Hepatocyte (in vitro differentiated cells): ENCODE results near the gene PSMF1.

Experiments used
- EZH2 ChIP-seq: fragments of 200-600 bp; sonication (generic); IDR thresholded peaks from 2 replicates; pipeline ENCODE4 v1.6.1; 2016; ENCODE audit warnings: antibody characterized with exemption, mild to moderate bottlenecking, borderline replicate concordance
- EZH2phosphoT487 ChIP-seq: fragments of 200-600 bp; sonication (generic); IDR thresholded peaks from one replicate; pipeline ENCODE4 v1.6.1; 2018; ENCODE audit warnings: antibody characterized with exemption, mild to moderate bottlenecking, low read depth, moderate library complexity; ENCODE audit not compliant: unreplicated experiment, severe bottlenecking
- TF ChIP-seq, protein P1 (sequence below): fragments of 200-600 bp; sonication (generic); IDR thresholded peaks from 2 replicates; pipeline ENCODE4 v1.5.1; 2016; ENCODE audit warnings: antibody characterized with exemption, mild to moderate bottlenecking; ENCODE audit not compliant: poor library complexity

DNA sequence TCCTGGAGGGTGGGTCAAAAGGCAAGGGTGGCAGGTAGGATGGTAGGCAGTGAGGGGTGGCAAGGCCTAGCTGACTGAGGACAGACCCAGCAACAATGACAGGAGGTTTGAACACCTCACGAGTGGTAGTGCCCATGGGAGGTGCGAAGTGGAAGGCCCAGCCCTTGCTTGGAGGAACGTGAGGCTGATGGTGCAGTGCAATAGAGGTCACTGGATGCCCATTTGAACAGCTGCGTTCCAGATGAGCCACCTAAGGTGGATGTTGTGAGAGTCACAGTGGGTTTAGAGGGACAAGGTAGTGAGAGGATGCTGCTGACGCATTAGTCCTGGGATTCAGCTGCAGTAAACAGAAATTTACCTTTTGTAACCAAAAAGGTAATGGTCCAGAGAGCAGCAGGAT lies 50.8 kb downstream of the PSMF1 start:
- TF ChIP-seq EZH2phosphoT487 (no peak), EZH2 (no peak)
- TF ChIP-seq, protein P1, sequence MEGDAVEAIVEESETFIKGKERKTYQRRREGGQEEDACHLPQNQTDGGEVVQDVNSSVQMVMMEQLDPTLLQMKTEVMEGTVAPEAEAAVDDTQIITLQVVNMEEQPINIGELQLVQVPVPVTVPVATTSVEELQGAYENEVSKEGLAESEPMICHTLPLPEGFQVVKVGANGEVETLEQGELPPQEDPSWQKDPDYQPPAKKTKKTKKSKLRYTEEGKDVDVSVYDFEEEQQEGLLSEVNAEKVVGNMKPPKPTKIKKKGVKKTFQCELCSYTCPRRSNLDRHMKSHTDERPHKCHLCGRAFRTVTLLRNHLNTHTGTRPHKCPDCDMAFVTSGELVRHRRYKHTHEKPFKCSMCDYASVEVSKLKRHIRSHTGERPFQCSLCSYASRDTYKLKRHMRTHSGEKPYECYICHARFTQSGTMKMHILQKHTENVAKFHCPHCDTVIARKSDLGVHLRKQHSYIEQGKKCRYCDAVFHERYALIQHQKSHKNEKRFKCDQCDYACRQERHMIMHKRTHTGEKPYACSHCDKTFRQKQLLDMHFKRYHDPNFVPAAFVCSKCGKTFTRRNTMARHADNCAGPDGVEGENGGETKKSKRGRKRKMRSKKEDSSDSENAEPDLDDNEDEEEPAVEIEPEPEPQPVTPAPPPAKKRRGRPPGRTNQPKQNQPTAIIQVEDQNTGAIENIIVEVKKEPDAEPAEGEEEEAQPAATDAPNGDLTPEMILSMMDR = no peak
